Rectal smooth muscle tissue (tissue), 1 donor: Measurements from ENCODE around the gene KANTR.

Source experiments
- H3K27ac ChIP-seq: one replicate; pipeline ENCODE4 v1.7.0; 2013; ENCODE audit warnings: low read depth, low read length, inconsistent platforms
- H3K27me3 ChIP-seq: one replicate; pipeline ENCODE4 v1.7.0; 2013; ENCODE audit warnings: low read length; ENCODE audit not compliant: control insufficient read depth, insufficient read depth
- H3K36me3 ChIP-seq: one replicate; pipeline ENCODE4 v1.7.0; 2013; ENCODE audit warnings: low read length; ENCODE audit not compliant: control insufficient read depth, insufficient read depth
- H3K4me1 ChIP-seq: one replicate; pipeline ENCODE4 v1.7.0; 2013; ENCODE audit warnings: low read length; ENCODE audit not compliant: control insufficient read depth, insufficient read depth
- H3K4me3 ChIP-seq: one replicate; pipeline ENCODE4 v1.7.0; 2013; ENCODE audit warnings: low read length
- H3K9ac ChIP-seq: one replicate; pipeline ENCODE4 v1.7.0; 2013; ENCODE audit warnings: low read length

Gene KANTR

DNA sequence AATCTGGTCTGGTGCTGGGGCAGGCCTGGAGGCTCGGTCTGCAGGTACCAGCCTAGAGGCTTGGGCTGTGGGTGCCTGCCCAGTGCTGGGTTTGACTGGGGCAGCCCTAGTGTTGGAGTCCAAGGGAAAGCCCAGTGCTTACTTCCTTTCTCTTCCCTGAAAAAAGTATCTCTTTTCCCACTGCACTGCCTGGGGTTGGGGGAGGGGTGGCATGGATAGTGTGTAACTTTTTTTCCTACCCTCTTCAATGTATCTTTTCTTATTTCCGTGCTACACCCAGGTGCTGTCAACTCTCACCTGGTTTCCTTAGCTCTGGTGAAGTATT lies 21.6 kb downstream of the KANTR start:
- H3K4me1 ChIP-seq: no peaks in the 10 kb centered on the region
- no peak overlapping the region for H3K9ac ChIP-seq
- no peaks in the 10 kb centered on the region for H3K36me3 ChIP-seq
- no peaks in the 10 kb centered on the region for H3K27me3 ChIP-seq
- H3K4me3 ChIP-seq: no peak overlapping the region
- H3K27ac ChIP-seq: peak overlapping the region; percentile 61

DNA sequence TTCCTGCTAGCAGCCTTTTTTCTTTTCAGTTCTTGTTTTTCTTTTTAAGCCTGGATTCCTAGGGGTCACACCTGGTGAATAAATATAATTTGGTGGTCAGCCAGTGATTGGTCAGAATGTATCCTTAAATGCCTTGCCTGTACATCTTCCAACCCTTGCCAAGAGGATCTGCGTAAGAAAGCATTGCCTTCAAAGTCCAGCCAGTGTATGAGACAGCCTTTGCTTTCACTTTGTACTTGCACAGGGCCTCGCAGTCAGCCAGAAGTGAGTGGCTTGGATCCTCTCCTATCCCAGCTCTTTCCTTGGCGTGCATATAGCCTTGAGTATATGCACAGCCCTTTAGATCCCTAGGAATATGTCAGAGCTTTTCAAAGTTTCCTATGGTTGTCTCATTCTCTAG lies 22.2 kb downstream of the KANTR start:
- Histone ChIP-seq H3K36me3 (no peaks in the 10 kb centered on the region), H3K4me1 (no peaks in the 10 kb centered on the region), H3K27ac (peak overlapping the region; percentile 61), H3K4me3 (no peak overlapping the region), H3K27me3 (no peaks in the 10 kb centered on the region), H3K9ac (no peak overlapping the region)

DNA sequence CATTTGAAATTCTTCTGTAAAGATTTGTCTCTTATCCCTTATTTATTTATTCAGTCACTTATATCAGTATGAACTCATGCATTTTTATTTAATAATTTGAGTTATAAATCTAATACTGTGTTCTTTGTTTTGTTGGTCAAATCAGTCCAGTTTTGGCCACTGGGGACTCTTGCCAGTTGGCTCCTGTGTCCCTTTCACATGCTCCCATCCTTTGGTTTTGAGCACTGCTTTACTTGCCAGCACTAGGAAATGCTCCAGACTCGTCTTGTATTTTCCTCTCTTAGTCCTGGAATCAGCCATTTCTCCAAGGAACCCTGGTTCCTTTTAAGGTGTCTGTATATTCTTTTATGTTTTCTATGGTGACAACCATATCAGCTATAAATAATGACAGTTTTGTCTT lies 28.1 kb downstream of the KANTR start:
- Histone ChIP-seq H3K4me1 (no peaks in the 10 kb centered on the region), H3K27ac (no peak overlapping the region), H3K9ac (no peak overlapping the region), H3K27me3 (no peaks in the 10 kb centered on the region), H3K36me3 (peaks cover 3% of the 10 kb centered on the region), H3K4me3 (no peak overlapping the region)

DNA sequence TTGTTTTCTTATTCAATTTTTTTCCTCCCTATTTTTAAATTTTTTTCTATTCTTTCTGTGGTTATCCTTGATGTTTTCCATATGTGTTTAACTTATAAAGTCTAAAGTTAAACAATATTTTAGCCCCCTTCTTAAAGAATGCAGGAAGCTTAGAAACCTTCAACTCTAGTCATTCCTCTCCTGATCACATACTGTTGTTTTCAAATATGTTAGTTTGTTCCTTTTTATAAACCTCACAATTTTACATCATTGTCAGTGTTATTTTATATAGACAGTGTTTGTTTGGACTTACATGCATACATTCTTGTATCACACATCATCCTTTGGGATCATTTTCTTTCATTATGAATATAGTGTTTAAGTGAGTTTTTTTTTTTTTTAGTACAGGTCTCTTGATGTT lies 31.6 kb downstream of the KANTR start:
- H3K4me3 ChIP-seq: no peak overlapping the region
- H3K4me1 ChIP-seq: no peaks in the 10 kb centered on the region
- peaks cover 3% of the 10 kb centered on the region for H3K36me3 ChIP-seq
- H3K9ac ChIP-seq: no peak overlapping the region
- no peak overlapping the region for H3K27ac ChIP-seq
- H3K27me3 ChIP-seq: no peaks in the 10 kb centered on the region

DNA sequence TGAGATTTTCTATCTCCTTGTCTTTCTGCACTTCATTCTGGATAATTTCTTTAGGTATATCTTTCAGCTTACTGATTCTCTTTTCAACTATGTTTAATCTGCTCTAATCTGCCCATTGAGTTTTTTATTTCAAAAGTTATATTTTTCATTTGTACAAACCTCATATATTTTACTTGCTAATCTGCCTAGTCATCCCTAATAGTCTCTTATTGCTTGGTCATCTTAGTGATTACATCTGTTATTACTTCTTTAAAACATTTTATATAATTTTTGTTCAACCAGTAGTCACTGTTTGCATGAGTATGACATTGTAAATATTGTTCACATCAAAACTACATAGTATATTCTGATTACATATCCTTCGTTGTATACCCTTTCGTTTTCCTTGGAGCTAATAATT lies 32.4 kb downstream of the KANTR start:
- no peak overlapping the region for H3K4me3 ChIP-seq
- no peak overlapping the region for H3K9ac ChIP-seq
- no peaks in the 10 kb centered on the region for H3K27me3 ChIP-seq
- no peaks in the 10 kb centered on the region for H3K4me1 ChIP-seq
- no peak overlapping the region for H3K27ac ChIP-seq
- peaks cover 3% of the 10 kb centered on the region for H3K36me3 ChIP-seq

DNA sequence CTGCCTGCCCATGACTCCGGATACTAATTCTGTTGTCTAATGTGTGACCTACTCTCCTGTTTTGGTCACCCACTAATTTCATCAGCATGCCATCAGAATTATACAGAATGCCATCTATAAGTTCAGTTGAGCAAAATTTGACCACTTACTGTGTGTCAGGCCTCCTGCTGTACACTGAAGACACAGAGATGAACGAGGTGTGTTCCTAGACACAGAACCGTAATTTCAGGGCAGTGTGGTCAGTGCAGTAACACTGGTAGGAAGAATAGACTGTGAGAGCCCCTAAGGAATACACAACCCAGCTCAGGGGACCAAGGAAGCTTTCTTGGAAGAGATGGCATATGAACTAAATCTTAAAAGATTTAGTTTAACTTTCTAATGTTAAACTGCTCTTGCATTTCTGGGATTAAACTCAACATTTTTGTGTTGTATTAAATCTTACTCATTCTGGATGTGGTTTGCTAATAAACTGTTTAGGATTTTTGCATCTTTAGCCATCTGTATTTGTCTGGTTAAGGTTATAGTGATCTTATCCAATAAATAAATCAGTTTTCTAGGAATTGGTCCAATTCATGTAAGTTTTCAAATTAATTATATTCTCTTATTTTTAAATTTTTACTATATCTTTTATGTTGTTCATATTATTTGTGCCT lies 34.3 kb downstream of the KANTR start:
- Histone ChIP-seq H3K27me3 (no peaks in the 10 kb centered on the region), H3K4me1 (no peaks in the 10 kb centered on the region), H3K36me3 (peaks cover 3% of the 10 kb centered on the region), H3K4me3 (no peak overlapping the region), H3K9ac (no peak overlapping the region), H3K27ac (no peak overlapping the region)

DNA sequence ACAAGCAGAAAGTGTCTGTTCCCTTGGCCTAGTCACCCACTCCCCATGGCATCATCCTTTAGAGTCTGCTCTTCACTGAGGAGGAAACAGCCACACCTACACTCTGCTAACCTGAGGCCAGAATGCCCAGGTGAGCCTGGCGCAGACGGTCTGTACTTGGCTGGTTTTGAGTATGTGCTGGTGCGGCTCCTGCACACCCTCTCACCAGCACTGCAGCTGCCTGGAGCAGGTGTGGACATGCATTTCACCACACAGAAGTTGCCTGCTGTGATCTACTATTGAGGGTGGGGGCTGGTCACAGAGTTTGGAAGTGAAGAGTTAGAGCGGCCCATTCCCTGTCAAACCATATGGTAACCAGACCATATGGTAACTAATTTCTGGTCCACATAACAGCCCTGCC lies 39.5 kb downstream of the KANTR start:
- H3K9ac ChIP-seq: no peak overlapping the region
- H3K27ac ChIP-seq: no peak overlapping the region
- H3K4me1 ChIP-seq: no peaks in the 10 kb centered on the region
- no peak overlapping the region for H3K4me3 ChIP-seq
- H3K27me3 ChIP-seq: peaks cover 3% of the 10 kb centered on the region
- H3K36me3 ChIP-seq: no peaks in the 10 kb centered on the region

DNA sequence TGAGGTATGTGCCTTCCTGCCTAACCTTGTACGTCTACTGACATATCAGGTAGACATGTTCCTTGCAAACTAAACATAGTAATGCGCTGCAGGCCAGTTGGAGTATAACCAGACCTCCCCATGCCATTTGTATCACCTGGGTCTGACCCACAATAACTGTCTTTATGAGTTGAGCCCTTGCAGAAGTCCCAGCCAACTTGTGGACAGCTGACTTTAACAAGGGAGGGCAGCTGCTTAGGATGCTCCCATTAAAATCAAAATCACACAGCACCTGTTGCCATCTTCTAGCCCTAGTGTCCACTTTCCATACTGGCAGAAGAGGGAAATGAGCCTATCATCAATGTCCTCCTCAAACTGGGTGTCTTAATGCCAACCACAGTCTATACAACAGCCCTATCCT lies 41.6 kb downstream of the KANTR start:
- Histone ChIP-seq H3K27me3 (peaks cover 6% of the 10 kb centered on the region), H3K4me1 (no peaks in the 10 kb centered on the region), H3K9ac (no peak overlapping the region), H3K27ac (no peak overlapping the region), H3K4me3 (no peak overlapping the region), H3K36me3 (no peaks in the 10 kb centered on the region)

DNA sequence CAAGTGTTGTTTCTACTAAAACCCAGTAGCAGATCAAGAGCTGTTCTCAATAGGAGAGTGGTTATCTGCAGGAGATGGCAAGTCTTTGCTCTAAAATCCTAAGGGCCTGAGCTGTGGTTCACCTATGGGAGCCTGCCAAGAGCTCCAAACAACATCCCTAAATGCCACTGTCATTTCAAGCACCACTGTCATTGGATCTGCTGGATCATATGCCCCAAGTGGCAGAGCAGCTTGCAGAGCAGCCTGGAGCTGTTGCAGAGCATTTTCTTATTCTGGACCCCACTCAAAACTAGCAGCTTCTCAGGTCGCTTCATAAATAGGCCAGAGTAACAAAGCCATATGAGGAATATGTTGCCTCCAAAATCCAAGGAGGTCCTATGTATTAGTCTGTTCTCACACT lies 59.6 kb downstream of the KANTR start:
- H3K4me3 ChIP-seq: no peak overlapping the region
- H3K27ac ChIP-seq: no peak overlapping the region
- H3K4me1 ChIP-seq: no peaks in the 10 kb centered on the region

DNA sequence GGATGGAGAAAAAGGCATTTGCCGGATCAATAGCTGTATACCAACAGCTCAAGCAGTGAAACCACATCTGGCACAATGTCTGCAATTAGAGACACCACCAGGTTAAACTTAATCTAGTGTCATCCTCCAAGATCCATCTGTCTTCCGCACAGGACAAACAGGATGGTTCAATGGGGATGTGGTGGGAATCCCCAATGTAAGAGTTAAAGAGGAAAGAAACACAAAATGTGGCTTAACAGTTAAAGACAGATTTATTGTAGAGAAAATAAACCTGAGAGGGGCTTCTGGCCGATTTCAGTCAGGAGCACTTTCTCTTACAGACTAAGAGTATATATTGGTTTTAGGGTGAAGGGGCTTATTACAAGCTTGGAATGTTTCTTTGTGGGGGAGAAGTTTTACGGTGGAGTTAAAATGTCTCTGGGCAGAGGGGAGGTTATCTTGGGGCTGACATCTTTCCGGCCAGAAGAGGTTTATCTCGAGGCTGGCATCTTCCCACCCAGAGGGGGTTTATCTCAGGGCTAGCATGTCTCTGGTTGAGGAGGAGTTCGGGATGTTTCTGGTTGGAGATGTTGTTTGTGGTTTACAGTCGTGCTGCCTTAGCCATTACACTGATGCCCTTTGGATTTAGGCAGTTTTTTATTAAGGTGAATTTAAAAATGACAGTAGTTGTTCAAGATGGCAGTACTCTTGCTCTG lies 61.7 kb downstream of the KANTR start:
- H3K9ac ChIP-seq: no peak overlapping the region
- H3K27me3 ChIP-seq: no peaks in the 10 kb centered on the region
- H3K4me1 ChIP-seq: no peaks in the 10 kb centered on the region
- H3K4me3 ChIP-seq: no peak overlapping the region
- no peak overlapping the region for H3K27ac ChIP-seq
- H3K36me3 ChIP-seq: no peaks in the 10 kb centered on the region

More for the DNA sequence above, 59.6 kb downstream of the KANTR start:
- Histone ChIP-seq H3K36me3 (no peaks in the 10 kb centered on the region), H3K27me3 (no peaks in the 10 kb centered on the region), H3K9ac (no peak overlapping the region)

DNA sequence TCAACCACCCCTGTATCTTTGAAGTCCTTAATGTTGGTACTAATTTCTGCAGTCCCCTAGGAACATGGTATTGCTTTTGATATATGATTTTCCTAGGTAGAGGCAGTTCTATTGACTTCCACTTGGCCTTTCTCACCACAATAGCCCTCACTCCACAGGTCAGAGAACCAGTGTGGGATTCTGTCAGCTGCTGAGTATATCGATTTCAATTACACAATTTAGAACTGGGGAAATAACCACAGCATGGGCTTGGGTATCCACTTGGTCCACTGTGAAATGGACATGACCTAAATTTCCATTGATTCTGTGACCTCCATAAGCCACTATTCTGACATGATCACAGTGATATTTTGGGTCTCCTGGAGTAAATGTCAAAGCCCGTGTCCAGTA lies 62.3 kb downstream of the KANTR start:
- no peak overlapping the region for H3K9ac ChIP-seq
- no peak overlapping the region for H3K4me3 ChIP-seq
- H3K36me3 ChIP-seq: no peaks in the 10 kb centered on the region
- no peaks in the 10 kb centered on the region for H3K4me1 ChIP-seq
- no peak overlapping the region for H3K27ac ChIP-seq
- no peaks in the 10 kb centered on the region for H3K27me3 ChIP-seq

DNA sequence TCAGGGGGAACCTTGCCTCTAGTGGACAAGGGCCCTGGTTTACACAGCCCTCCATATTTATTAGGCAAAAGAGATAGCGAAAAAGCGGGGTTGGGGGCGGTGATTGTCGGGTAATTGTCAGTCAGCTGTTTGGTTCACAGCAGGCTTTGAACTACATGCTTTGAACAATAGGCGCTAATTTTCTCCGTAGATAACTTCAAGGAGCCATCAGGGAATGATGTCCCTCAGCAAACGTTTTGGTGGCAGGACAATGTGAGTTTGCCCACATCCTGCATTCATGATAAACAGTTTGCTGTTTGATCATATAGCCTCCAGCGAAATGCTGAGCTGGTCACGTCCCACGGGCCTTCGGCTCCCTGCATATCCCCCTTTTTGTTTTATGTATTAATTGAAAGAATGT lies 65.2 kb downstream of the KANTR start:
- H3K36me3 ChIP-seq: no peaks in the 10 kb centered on the region
- no peak overlapping the region for H3K27ac ChIP-seq
- H3K4me3 ChIP-seq: no peak overlapping the region
- H3K4me1 ChIP-seq: no peaks in the 10 kb centered on the region
- H3K27me3 ChIP-seq: no peaks in the 10 kb centered on the region
- no peak overlapping the region for H3K9ac ChIP-seq

DNA sequence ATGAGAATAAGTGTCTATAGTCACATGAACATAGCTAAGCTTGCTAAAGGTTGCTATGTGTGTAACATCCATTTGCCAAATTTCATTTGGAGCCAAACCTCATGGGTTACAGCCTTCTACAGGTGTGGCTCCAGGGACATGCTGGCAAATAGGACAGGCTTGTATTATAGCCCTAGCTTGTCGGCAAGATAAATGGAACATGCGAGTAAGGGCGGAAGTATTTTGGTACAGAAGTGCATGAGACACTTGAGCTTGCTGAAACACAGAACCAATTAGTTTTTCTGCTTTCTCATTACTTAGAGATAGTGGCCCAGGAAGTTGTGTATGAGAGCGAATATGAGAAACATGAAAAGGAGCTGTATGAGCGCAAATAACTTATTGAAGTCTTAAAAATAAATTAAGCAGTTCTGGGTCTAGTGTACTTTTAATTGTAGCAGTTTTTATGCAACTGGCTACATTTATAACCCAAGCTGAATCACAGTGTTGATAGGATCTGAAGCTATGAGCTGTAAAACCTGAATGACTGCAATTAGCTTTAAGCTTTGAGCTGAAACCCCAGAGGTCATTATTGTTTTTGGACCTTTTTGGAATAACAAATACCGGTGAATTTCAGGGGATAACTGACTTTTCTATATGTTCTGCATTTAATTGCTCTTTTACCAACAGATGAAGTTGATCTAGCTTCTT lies 66.5 kb downstream of the KANTR start:
- Histone ChIP-seq H3K4me3 (no peak overlapping the region), H3K27ac (no peak overlapping the region), H3K4me1 (no peaks in the 10 kb centered on the region), H3K36me3 (no peaks in the 10 kb centered on the region), H3K27me3 (no peaks in the 10 kb centered on the region), H3K9ac (no peak overlapping the region)
